SU-DHL-6 (cell line): ENCODE data around the gene UGP2.

Experiments
- CTCF ChIP-seq: fragments of 200-600 bp; sonication (generic); IDR thresholded peaks from one replicate; pipeline ENCODE4 v1.5.1; 2017; ENCODE audit warnings: antibody characterized with exemption, mild to moderate bottlenecking, low read length, moderate library complexity; ENCODE audit not compliant: insufficient read depth, poor library complexity, severe bottlenecking
- EZH2phosphoT487 ChIP-seq: fragments of 200-600 bp; sonication (generic), shearing (Covaris generic); conservative IDR thresholded peaks from 2 replicates; pipeline ENCODE4 v1.6.1; 2018; ENCODE audit warnings: mild to moderate bottlenecking, antibody characterized with exemption, low read length, moderate library complexity, mixed read lengths

- TF ChIP-seq CTCF (no peak), EZH2phosphoT487 (no peak)
Observed at GRCh38 chr2:63899639-63900038, 57.9 kb downstream of the UGP2 start.
